GM19324 (cell line): ENCODE measurements around the gene TGFBR3.

Source experiments
- ATAC-seq: cut with Tn5 transposase; IDR thresholded peaks from one replicate; pipeline ENCODE4 v1.9.1; 2021; ENCODE audit warnings: mild to moderate bottlenecking, moderate library complexity; ENCODE audit not compliant: unreplicated experiment, low FRiP score

Gene TGFBR3

DNA sequence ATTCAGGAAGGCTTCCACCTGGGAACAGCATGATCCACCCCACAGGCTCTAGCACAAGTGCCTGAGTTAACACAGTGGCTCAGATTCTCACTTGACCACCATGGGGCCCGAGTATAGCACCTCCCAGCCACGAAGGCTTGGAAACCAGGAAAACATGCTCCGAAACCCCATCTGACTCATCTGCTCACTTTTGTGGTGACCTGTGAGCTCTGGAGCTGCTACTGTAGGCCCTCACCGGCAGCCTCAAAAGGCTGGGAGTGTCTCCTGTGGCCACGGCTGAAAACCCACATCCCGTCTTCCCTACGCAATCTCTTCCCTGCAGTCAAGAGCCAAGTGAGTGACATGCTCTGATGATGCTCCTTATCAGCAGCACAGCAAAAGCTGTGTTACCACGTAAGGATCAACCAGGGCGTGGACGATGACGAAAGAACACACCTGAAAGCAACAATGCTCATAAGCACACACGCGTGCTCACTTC is 81.4 kb downstream of the TGFBR3 start:
- no peak for ATAC-seq

DNA sequence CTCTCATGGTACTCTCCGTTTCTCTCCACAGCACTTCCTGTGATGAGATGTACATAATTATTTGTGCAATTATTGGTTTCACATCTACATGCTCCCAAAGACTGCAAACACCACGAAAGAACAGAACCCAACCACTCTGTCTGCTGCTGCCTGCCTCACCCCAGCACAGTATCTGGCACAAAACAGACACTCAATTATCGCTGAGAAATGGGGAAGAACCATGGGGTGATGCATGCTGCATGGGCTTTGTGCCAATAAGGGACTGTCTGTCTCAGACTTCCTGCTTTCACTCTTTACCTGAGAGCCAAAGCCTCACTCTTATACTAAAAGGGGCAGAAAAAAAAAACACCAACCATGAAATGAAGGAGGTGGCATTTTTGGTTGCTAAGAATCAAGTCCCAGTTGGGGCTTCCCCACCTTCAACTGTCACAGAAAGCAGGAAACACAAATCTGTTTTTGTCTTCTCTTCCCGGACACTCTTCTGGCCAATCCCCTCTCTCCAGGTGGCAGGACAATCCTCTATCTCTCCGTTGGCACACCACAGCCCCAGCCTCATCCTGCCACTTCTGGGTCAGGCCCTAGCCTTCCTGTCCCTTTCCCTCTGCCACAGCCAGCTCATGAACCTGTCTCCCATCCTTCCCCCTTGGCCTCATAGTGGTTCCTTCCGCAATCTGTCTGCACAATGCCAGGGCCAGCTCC is 82.0 kb downstream of the TGFBR3 start:
- ATAC-seq = peak; percentile 72

DNA sequence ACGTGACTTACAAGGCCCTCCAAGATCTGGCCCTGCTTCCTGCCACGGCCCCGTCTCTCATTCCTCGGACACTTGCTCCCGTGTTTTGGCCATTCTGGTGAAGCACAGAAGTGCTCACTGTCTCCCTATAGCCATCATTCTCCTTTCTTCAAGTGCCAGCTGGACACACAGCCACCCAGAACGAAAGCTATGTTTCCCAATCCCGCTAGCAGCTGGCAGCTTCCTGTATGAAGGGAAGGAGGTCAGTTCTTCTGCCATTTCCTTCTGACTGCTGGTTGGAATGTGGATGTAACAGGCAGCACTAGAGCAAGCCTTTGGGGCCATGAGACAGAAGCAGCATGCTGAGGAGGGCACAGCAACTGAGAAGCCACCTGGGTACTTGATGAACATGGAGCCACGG is 82.8 kb downstream of the TGFBR3 start:
- no peak for ATAC-seq

DNA sequence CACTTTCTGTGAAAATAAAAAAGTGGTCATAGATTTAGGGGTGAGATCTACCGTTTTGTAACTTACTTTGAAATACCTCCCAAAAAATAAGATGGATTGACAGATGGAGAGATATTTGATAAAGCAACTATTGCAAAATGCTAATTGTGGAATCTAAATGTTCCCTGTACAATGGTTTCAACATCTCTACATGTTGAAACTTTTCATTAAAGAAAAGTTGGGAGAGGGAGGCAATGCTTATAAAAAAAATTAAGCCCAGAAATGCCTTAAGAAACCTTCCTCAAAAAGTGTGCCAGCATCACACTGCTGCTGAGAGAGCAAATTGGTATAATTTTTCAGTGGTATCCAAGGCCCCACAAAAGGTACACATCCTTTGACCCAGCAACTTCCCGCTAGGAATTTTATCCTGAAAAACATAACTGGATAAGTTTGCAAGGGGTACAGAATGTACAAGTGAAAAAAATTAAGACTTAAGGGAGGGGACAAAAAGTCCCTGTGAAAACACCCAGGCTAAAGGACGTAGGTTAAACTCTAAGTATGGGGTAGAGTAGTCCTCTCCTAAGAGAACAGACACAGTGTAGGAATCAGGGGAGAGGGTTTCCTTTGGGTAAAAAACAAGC is 84.3 kb downstream of the TGFBR3 start:
- no peak for ATAC-seq

DNA sequence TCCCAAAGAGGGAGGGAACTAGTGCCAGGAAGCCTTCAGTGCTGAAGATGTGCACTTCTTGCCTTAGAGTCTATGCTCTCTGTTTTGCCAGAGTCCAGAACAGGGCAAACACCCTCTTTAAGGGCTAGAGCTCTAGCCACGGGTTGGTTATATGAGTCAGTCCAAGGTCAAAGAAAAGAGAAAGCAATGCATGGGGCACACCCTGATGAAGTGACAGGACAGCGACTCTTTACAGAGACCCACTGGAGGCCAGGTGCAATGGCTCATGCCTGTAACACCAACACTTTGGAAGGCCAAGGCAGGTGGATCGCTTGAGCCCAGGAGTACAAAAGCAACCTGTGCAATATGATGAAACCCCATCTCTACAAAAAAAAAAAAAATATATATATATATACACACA is 86.1 kb downstream of the TGFBR3 start:
- no peak for ATAC-seq

DNA sequence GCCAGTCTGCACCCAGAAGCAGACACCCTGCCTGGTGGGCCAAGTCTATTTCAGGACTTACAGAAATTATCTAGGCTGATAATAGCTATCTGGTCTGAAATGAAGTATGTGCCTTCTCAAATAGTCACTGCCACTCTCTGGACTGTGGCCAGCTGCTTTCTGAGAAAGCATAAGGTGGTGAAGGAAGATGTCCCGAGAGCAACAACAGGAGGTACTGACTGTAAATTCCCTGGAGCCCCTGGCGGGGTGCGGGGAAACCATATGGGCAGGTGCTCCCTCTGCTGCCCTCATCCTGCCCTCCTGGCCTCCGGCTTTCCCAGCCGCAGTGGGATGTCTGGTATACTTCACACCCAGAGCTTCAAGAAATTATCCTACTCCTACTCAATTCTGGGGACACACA is 86.8 kb downstream of the TGFBR3 start:
- no peak for ATAC-seq

DNA sequence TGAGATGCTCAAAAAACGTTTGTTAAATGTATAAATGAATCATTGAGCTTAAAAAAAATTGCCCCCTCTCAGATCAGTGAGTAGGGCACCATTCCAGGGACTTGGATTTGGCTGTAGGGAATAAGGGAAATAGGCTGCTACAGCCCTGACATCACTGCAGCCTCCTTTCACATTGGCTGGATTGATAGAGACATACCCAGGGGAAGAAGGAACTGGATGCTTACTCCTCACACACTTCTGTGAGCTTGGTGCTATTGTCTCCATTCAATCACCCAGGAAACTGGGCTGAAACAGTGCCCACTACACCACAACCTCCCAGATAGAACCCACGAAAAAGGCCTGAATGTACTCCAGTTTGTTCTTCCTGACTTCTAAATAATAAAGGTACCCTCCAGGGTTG is 87.2 kb downstream of the TGFBR3 start:
- ATAC-seq = no peak

DNA sequence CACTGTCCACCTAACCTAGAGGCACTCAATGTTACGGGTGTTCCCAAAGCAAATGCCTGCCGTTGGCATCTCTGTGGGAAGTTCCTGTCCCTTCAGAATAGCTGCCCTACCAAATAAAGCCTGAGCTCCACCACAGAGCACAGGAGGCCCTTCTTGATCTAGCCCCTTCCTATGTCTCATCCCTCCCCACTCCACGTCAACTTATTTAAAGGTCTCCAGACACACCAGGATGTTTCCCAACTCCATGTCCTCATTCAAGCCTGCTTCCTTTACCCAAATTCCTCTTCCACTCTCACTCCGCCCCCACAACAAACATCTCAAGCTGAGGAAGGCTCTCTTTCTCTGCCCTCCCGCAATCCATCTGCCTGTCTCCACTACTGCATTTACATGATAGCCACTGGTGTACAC is 87.7 kb downstream of the TGFBR3 start:
- ATAC-seq = no peak

DNA sequence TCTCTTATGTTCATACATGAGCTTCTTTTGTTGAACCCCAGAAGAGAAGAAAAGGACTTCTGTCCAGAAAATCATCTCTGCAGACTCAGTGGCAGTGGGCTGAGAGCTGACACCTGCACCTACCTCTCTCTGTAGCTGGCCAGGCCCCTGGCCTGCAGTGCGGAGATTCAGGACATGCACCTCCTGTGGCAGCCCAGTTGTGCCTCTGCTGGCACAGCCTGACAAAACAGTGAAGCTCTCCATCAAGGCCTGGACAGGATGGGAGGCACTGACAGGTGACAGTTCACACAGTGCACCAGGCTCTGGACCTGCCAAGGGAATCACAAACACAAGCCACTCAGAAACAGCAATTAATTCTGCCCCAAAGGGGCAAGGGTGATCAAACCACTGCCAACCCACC is 88.8 kb downstream of the TGFBR3 start:
- ATAC-seq = no peak

DNA sequence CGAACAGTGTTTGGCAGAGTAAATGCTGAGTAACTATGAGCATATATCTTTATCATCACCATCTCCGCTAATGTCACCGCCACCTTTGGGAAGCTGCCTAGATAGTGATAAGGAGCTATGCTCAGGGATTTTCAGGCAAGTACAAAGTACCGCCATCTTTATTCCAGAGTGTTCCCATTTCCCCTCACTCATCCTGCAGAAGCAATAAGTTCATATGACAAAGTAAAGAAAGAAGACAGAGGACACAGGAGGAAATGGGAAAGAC is 89.6 kb downstream of the TGFBR3 start:
- ATAC-seq = no peak

DNA sequence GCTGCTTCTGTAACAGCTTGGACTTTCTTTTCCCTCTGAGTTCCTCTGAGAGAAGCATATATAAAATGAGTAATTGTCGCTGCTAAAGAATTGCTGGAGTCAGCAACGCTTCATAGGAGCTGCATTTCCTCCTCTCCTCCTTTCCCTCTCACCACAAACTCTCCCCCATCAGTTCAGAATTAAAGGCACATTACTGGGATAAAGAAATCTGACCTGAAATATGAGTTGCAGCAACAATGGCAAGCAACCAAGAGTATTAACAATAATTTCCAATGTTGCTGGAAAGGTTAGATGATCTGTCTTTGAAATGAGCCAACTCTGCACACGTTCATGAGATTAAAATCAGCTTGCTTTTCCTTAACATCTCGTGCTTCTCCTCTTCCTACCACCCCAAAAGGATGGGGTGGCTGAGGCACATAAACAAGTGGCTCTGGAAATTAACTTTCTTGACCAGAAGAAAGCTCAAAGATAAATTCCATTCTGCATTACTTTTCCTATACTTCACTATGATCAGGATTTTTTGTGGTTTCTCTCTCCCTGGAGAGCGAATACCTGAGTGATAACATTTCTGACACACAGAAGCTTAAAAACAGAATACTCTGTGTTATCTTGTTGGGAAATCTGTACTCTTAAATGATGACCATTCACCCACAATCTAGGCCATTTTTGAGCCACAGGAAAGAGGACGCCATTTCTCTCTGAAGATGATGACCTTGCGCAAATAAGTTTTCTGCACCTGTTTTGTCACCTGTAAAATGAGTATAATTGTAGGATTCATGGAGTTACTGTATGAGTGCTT is 90.2 kb downstream of the TGFBR3 start:
- no peak for ATAC-seq

DNA sequence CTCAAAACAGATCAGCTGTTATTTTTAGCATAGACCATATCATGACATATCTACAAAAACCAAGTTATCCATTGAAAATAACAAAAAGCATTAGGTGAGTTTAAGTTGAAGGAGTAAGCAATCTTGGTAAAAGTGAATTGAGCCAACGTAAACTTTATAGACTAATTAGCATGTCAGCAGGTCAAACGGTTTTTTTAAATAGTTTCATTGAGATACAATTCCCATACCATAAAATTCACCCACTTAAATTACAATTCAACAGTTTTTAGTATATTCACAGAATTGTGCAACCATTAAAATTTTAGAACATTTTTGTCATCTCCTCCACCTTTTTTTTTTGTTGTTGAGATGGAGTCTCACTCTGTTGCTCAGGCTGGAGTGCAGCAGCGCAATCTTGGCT is 92.1 kb downstream of the TGFBR3 start:
- ATAC-seq = no peak

DNA sequence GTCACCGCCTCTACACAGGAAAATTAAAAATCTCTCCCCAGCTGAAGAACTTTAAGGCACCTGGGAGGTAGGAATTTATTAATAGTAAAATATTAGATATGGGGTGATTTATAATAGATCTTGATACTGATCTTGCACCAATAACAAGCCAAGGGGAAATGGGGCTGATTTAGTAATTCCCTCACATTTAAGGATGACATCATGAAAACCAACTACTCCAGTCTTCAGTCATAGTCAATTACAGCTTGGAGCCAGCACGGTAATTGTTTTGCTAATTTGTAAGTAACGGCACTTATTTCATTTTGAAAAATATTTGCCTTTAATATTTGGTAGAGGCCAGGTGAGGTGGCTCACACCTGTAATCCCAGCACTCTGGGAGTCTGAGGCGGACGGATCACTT is 92.8 kb downstream of the TGFBR3 start:
- ATAC-seq = no peak

DNA sequence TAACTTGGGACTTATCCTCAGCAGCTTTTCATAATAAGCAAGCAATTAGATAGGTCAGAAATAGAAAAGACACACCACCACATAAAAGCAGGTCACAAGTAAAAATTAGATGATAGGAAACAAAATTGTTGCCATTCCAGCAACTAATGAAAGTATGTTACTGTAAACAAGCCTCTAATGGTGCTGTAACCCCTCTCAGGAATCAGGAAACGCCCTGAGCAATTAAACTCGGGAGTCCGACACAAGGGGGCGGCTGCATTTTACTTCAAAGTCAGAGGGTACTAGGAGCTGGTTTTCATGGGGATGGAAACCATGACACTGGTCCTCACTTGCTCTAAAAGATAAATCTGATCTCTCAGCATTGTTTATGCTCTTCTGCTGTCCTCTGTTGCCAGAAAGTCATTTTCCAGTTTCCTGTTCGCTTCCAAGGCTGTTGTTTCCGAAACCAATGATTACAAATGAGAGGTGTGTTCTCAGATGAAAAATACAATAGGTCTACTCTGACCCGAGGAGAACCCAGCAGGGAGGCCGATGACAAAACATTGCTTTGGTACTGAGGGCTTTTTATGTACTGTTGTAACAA is 93.4 kb downstream of the TGFBR3 start:
- ATAC-seq = no peak

DNA sequence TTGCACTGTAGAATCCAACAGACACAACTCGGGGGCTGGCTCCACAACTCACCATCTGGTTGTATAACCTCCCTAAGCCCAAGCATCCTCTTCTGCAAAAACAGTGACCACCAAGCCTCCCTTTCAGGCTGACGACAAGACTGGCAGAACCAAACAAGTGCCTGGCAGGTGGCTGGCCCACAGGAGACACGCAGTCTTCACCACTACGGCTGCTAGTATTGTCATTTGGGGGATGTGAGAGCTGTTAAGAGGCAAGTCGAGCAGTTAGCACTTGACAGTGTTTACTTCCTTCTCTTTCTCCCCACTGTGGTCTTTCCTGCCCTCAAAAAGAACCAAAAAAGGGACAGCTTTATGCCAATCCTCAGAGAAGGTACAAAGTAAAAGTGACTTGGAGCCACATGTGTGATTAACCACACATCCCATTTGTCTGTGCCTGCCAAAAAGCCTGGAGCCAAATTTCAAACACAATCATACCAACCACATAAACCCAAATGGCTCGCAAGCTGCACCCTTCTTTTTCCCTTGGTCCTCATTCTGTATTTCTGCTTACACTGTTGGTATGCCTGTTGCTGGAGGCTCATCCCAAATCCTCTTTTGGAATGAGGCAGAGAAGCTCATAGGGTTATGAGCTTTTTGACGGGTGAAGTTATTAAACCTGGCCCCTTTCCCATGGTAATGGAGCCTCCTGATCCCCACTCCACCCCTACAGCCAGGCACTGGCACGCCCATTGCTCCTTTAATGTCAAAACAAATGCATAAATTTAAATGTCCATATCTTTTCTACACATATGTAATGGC is 94.1 kb downstream of the TGFBR3 start:
- ATAC-seq = no peak

DNA sequence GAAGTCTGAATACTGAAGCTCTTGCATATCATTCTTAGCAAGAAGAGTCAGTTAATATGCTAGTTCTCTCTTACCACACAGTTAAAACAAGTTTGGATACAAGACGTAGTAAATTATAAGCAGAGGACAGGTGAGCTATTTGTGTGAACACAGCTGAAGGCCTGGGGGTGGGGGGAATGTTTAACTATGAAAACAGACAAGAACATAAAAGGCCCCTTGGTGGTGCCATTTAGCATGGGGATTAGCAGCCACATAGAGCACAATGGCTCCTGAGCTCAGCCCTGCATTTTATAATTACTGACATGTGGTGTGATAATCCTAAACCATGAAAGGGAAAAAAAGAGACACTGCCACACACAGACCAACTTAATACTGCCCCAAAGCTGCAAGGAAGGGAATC is 94.8 kb downstream of the TGFBR3 start:
- no peak for ATAC-seq

DNA sequence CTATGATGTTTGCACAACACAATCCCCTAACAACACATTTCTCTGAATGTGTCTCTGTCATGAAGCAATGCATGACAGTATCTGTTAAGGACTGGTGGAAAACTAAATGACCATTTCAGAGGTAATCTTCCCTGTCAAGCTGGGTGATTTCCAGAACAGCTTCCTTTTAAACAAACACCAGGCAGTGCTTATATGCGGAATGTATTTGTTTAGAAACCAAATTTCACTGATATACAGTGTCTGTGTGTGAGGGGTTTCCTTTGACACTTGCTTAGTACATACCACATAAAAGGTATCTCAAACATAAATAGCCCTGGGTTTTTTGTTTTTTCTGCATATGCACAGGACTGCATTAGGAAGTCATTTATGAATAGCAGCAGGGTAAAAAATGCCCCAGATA is 95.6 kb downstream of the TGFBR3 start:
- ATAC-seq = no peak

DNA sequence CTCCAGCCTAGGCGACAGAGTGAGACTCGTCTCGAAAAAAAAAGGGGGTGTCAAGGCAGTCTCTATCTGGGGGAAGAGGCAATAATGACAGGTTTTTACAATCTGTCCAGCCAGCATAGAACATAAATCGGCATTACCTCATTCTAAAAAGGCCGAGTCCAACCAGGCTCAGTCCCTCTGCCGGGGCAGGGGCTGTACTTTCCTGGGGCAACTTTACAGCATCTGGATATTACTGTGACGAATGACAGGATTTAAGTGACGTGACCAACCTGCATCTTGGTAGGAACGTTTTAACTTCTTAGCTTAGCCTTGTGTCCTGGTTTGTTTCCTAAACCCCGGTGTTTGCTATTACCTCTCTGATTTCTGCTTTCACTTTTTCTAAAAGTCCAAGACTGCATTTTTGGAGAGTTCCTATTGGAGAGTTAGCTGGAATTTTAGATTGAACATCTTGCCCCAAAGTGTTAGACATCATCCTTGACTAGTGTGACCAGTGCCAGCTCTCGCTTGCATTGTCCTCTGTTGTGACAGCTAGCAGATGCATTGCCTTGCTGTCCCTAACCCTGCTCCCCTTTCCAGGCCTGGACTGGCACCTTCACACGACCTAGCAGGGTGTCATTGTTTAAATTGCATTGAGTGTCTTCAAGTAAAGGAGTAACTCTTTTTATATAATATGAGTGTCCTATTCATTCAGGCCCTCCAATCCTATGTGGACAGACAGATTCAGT is 96.5 kb downstream of the TGFBR3 start:
- no peak for ATAC-seq

DNA sequence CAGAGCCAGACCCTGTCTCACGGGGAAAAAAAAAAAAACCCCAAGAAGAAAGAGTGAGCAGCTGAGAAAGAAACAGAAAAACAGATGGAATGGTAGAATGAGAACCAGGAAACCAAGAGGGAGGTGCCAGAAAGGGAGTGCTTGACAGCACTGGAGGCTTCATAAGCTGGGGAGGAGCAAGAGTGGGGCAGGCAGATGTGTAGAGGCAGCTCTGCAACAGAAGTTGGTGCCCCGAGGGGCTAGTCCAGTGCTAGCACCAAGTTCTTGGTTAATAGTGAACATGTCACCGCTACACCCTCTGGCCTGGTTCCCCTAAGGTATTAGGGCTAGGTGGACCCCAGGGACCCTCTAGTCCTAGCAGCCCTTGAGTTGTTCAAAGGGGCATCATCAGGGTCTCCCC is 98.0 kb downstream of the TGFBR3 start:
- ATAC-seq = no peak

DNA sequence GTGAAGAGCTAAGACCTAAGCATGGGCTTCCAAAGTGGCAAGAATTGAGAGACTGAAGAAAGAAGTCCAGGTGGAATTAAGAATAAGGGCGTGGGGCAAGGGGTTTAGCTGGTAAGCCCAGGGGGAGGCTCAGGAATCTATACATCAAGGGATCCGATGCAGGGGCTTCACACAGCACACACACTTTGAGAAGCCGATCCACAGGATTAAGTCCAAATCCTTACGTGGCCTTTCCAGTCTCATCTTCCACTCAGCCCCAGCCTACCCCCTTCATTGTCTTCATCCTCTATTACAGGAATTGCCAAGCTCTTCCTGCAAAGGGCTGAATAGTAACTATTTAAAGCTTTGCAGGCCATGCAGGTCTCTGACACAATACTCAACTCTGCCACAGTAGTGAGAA is 101.3 kb downstream of the TGFBR3 start:
- no peak for ATAC-seq
